ENCODE results near the gene CPNE2.
"Not testable (repeated sequence)": the region's sequence is repeated elsewhere in the genome, so short reads cannot be mapped to it uniquely, and the experiment has no call there.

The CPNE2 gene

DNA sequence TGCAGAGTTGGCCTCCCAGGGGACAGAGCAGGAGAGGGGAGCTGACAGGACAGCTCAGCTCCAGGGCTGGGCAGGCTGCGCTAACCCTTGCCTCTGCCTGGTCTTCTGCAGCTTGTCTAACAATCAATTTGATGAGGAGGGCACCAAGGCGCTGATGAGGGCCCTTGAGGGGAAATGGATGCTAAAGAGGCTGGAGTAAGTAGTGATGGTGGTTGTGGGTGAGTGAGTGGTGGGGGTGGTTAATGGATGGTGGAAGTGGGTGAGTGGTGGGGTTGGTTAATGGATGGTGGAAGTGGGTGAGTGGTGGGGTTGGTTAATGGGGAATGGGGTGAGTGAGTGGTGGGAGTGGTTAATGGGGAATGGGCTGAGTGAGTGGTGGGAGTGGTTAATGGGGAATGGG lies 22.0 kb upstream of the CPNE2 start:
- DNase-seq, result no peak

DNA sequence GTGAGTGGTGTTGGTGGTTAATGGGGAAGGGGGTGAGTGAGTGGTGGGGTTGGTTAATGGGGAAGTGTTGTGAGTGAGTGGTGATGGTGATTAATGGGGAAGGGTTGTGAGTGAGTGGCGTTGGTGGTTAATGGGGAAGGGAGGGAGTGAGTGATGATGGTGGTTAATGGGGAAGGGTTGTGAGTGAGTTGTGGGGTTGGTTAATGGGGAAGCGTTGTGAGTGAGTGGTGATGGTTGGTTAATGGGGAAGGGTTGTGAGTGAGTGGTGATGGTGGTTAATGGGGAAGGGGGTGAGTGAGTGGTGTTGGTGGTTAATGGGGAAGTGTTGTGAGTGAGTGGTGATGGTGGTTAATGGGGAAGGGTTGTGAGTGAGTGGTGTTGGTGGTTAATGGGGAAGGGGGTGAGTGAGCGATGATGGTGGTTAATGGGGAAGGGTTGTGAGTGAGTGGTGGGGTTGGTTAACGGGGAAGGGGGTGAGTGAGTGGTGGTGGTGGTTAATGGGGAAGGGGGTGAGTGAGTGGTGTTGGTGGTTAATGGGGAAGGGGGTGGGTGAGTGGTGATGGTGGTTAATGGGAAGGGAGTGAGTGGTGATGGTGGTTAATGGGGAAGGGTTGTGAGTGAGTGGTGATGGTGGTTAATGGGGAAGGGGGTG lies 21.2 kb upstream of the CPNE2 start:
- DNase-seq, result peak; percentile 34

- no peak for DNase-seq
Measured at GRCh38 chr16:57071831-57072582, 20.4 kb upstream of the CPNE2 start.

DNA sequence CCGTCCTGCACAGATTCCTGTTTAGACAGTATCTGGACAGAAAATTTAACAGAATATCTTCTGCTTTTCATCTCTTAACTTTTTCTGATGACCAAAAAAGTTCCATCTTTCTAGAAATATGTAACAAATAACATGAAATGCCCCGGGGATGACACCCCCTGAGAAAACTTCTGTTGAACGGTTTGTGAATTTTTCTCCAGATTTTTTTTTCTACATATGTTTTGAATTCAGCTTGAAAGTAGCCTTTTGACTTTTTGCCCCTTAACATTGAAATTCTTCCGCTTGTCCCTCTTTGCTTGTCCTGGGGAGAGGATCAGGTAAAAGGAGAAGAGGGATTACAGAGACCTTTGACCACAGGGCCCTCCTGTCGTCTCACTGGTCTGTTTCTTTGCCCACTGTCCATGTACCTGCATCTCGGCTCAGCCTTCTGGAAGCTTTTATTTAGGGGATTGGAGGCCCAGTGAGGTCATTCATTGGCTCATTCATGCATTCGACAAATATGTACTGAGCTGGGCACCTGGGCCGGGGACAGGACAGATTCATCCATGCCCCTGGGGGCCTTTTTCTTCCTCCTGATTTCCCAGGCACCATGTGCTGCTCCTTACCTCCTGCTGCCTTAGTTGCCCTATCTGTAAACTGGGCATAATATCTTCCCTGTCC lies 19.6 kb upstream of the CPNE2 start:
- no peak for DNase-seq

GRCh38 chr16:57077714-57078113 lies 14.7 kb upstream of the CPNE2 start:
- DNase-seq, result no peak

DNA sequence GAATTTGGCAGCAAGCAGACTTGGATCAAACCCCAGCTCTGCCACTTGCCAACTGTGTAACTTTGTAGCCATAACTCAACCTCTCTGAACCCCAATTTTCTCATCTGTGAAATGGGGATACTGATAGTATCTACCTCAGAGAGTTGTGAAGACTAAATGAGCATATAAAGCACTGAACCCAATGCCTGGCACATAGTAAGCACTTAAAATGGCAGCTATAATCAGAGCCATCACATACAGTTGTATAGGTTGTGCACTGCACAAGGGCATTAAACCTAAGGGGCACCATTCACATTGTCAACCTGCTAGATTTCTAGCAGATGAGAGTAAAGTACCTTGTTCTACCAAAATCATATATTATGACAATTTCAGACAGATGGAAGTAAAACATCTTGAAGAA lies 10.6 kb upstream of the CPNE2 start:
- DNase-seq, result no peak

DNA sequence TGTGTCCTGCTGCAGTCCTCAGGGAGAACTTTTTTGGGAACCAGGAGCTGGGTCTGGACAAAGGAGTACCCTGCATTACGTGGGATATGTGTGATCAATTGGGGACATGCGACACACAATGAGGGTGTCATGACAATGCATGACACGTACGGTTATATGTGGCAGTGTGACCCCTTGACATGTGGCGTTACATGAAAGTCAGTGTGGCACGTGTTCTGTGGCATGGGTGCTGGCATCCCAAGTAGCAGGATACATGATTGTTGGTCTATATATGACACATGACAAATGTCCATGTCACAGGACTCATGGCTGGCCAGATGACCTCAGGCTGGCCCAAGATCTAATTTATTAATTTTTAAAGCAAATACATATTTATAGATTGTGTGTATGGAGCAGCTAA lies 9.7 kb upstream of the CPNE2 start:
- DNase-seq, result no peak

- no peak for DNase-seq
Measured at GRCh38 chr16:57083485-57084126, 8.8 kb upstream of the CPNE2 start.

GRCh38 chr16:57084257-57084770 lies 8.1 kb upstream of the CPNE2 start:
- peak; percentile 5 for DNase-seq

DNA sequence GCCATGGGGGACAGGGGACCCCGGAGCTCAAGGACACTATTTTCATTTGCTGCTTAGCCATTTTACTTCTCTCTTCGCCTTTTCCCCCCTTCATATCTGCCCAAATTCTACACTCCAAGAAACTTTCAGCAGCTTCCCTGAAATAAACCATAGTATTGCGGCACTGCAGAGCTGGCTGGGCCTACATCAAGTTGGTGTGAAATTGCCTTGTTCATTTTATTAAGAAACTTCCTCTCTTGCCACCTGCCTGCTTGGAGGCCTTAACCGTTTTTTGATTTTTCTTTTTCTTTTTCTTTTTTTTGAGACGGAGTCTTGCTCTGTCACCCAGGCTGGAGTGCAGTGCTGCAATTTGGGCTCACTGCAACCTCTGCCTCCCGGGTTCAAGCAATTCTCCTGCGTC lies 7.4 kb upstream of the CPNE2 start:
- DNase-seq, result no peak

GRCh38 chr16:57087003-57087402 lies 5.4 kb upstream of the CPNE2 start:
- DNase-seq, result no peak

DNA sequence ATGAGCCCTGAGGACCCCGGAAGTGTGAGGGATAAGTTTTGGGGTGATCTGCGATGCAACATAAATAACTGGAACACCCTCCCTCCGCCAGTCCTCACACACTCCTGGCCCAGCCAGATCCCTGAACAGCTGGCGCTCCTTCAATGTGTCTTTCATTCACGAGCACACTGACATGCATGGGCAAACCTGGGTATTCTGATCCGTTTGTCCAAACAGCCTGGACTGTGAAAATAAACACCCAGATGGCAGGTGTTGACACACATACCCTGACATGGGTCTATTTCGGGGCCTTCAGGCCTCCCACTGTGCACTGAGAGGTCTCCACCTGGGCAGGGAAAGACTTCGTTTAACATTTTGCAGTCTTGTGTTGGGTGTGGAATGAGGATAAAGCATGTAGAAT lies 3.0 kb upstream of the CPNE2 start:
- no peak for DNase-seq

DNA sequence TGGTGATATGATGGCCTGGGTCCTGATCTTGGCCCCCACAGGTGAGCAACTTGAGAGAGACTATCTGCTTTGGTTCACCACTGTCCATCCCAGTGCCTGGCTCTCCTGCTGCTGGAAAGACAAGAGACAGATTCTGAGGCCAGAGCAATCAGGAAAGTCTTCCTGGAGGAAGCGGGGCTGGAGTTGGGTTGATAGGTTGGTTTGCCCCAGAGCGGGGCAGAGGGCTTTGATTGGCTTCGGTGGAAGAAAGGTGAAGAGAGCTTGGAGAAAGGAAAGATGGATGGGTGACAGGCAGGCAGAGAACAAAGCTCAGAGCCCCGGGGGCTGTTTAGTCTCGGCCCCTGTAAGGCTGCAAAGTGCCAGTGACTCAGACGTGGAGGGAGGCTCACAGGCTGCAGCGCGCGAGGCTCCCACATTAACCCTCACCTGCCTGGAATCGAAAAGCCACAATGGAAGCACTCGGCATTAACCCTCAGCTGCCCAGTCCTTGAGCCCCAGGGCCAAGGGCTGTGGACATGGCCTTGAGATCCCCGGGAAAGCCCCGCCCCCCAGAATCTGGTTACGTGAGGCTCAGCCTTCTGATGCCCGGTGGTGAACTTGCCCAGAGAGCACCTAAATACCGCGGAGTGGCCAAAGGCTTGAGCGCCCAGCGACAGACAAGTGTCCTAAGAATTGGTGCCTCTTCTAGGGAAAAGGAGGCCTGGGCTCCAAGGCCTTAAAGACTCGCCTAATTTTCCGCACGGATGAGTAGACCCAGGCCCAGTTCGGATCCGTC lies 996 bp upstream of the CPNE2 start:
- no peak for DNase-seq

- no peak for DNase-seq
Measured at GRCh38 chr16:57092786-57093411, 516 bp downstream of the CPNE2 start.

DNA sequence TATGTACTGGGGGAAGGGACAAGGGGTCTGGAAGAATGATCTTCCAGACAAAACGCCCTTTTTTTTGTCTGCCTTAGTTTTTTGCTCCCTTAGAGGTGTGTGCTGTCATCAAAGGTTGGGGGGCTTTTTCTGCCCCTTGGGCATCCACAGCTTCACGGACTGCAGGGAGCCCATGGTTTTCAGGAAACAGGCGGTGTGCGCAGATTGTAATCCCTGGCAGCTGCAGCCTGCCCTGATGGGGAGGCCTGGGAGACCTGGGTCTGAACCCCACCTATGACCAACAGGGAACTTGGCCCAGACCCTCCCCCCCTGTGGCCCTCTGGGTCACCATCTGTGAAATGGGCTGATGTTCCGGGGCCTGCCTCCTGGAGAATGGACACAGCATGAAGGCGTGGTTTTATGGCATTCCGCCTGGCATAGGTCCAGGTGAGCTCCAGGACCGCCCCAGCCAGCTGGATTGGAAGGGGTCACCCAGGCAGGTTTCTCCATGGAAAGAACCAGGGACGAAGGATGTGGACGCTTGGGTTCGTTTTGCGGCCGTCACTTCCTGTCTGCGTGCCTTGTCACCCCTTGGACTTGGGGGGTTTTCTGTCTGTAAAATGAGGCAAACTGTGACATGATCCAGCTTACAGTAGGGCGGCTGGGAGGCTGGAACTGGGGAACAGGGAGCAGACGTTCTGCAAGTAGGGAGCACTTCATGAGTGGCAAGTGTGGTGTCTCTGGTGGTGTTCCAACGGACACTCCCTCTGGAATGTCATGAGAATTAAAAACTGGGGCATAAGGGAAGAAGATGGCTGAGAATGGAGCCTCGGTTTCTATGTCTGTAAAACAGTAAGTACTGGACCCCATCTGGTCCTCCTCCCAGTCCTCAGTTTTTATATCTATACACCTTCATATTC lies 1.5 kb downstream of the CPNE2 start:
- DNase-seq, result no peak

DNA sequence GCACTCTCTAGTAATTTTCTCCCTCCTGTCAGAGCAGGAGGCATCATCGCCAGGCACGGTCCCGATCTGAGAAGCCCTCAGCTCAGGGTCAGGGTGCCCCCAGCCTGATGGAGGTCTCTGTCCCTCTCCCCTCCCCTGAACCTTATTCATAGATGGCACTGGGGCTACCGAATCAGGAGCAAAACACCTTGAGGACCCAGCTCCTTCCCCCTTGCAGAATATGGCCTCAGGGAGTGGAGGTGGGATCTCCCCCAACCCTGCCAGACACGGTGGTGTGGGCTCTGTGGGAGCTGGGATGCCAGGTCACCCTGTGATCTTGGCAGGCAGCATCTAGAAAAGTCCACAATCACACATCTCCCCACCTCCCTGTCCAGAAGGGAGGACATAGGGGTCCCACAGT lies 2.5 kb downstream of the CPNE2 start:
- no peak for DNase-seq

- no peak for DNase-seq
Measured at GRCh38 chr16:57096192-57096591, 3.8 kb downstream of the CPNE2 start.

DNA sequence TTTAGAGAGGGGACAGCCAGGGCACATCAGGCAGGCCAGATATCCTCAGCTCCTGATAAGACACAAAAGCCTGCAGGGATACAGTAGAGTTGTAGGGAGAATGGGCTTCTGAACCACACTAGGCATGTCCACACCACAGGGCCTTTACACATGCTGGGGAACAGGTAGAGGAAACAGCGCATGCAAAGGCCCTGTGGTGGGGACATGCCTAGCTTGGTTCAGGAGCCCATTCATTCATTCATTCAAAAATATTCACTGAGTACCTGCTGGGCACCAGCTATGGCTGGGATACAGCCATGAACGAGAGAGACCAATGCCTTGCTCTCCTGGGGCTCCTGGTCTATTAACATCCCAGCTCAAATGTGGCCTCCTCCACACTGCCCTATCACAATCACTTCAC lies 4.4 kb downstream of the CPNE2 start:
- no peak for DNase-seq

DNA sequence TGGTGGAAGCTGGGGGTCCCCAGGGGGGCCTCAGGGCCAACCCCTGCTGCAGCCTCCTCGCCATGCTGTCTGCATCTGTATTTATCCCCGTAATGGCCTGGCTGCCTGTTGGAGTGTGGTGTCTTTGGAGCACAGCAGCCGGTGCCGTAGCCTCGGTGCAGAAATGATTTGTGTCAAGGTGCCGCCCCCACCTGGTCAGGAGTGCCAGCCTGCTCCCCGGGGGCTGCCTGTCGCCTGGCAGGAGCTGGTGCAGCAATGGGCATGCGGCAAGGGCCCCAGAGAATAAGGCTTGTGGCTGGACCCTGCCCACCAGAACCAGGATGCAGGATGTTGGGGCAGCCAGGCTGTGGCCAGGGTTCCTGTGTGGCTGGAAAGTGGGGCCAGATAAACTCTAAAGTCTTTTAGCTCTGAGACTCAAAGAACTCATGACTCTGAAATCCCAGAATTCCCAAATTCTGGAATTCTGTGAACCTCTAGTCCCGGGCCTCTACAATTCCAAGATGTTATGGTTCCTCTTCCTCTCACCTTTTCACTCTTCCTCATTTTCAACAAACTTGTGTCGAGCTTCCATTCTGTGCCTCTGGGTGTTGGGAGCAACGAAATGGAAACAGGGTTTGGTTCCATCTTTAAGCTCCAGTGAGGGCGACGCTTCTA lies 5.9 kb downstream of the CPNE2 start:
- DNase-seq, result no peak

DNA sequence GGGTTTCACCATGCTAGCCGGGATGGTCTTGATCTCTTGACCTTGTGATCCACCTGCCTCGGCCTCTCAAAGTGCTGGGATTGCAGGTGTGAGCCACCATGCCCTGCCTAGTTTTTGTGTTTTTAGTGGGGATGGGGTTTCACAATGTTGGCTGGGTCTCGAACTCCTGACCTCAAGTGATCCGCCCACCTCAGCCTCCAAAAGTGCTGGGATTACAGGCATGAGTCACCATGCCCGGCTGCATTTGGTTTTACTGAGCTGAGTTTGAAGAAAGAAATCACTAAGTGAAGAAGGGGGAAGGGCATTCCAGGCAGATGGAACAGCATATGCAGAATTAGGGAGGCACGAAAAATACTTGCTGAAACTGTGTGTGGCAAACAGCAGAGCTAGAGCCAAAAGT lies 7.6 kb downstream of the CPNE2 start:
- DNase-seq, result not testable (repeated sequence)

- no peak for DNase-seq
Measured at GRCh38 chr16:57100445-57100844, 8.1 kb downstream of the CPNE2 start.

Measured in NK-92 treated with Interleukin-12 subunit alpha and Interleukin-12 subunit beta, amount 100 ng/mL, for 24 hours (cell line).